ENCODE data around the gene FCRL2. TPM values are rescaled to one million over a fixed set of nuclear protein-coding genes. Genes with fewer than 3 reads are reported as not detected.
"Not testable (repeated sequence)": the region's sequence is repeated elsewhere in the genome, so short reads cannot be mapped to it uniquely, and the experiment has no call there.

Gene FCRL2
- total RNA-seq, 2 donors from 2014 or later, result 0.44 to 3.9 TPM

GRCh38 chr1:157775101-157775870, 1.6 kb downstream of the FCRL2 start:
- H3K4me1 Mint-ChIP-seq, result no peaks in the 10 kb centered on the region
- H3K27ac Mint-ChIP-seq, result no peak overlapping the region
- H3K27me3 Mint-ChIP-seq, result peaks cover 7% of the 10 kb centered on the region
- no peaks in the 10 kb centered on the region for H3K36me3 Mint-ChIP-seq (ENCODE audit: low read depth)
- H3K9me3 ChIP-seq (ENCODE audit: control insufficient read depth, low read length, poor library complexity, severe bottlenecking), result no peaks in the 10 kb centered on the region
- DNase-seq, result no peak
- no peak for ATAC-seq
- H3K4me3 Mint-ChIP-seq, result no peak overlapping the region

GRCh38 chr1:157774412-157774811, 2.5 kb downstream of the FCRL2 start:
- H3K4me1 Mint-ChIP-seq, result no peaks in the 10 kb centered on the region
- H3K9me3 ChIP-seq (ENCODE audit: control insufficient read depth, low read length, poor library complexity, severe bottlenecking), result no peaks in the 10 kb centered on the region
- H3K36me3 Mint-ChIP-seq (ENCODE audit: low read depth), result no peaks in the 10 kb centered on the region
- H3K4me3 Mint-ChIP-seq, result no peak overlapping the region
- H3K27ac Mint-ChIP-seq, result no peak overlapping the region
- DNase-seq (no peak), ATAC-seq (no peak)
- peaks cover 11% of the 10 kb centered on the region for H3K27me3 Mint-ChIP-seq

- Mint-ChIP-seq H3K27me3 (peaks cover 15% of the 10 kb centered on the region), H3K4me3 (peak overlapping the region; percentile 43)
These were observed 3.2 kb downstream of the FCRL2 start for GRCh38 chr1:157773493-157774350.

GRCh38 chr1:157771661-157772425, 5.1 kb downstream of the FCRL2 start:
- ATAC-seq (no peak), DNase-seq (no peak)
- no peaks in the 10 kb centered on the region for H3K4me1 Mint-ChIP-seq
- H3K27ac Mint-ChIP-seq, result no peak overlapping the region
- H3K36me3 Mint-ChIP-seq (ENCODE audit: low read depth), result no peaks in the 10 kb centered on the region
- no peak overlapping the region for H3K4me3 Mint-ChIP-seq
- no peaks in the 10 kb centered on the region for H3K9me3 ChIP-seq (ENCODE audit: control insufficient read depth, low read length, poor library complexity, severe bottlenecking)
- H3K27me3 Mint-ChIP-seq, result peaks cover 24% of the 10 kb centered on the region

More at GRCh38 chr1:157773493-157774350, 3.2 kb downstream of the FCRL2 start:
- ATAC-seq, result peak; percentile 64
- Mint-ChIP-seq H3K36me3 (ENCODE audit: low read depth) (no peaks in the 10 kb centered on the region), H3K4me1 (no peaks in the 10 kb centered on the region), H3K27ac (no peak overlapping the region)
- no peak for DNase-seq
- H3K9me3 ChIP-seq (ENCODE audit: control insufficient read depth, low read length, poor library complexity, severe bottlenecking), result no peaks in the 10 kb centered on the region

GRCh38 chr1:157770442-157771043, 6.4 kb downstream of the FCRL2 start:
- Mint-ChIP-seq H3K4me3 (no peak overlapping the region), H3K27me3 (peaks cover 24% of the 10 kb centered on the region), H3K27ac (no peak overlapping the region), H3K36me3 (ENCODE audit: low read depth) (no peaks in the 10 kb centered on the region), H3K4me1 (no peaks in the 10 kb centered on the region)
- no peaks in the 10 kb centered on the region for H3K9me3 ChIP-seq (ENCODE audit: control insufficient read depth, low read length, poor library complexity, severe bottlenecking)
- no peak for DNase-seq
- no peak for ATAC-seq

- ATAC-seq, result no peak
- Mint-ChIP-seq H3K4me3 (no peak overlapping the region), H3K27me3 (peaks cover 17% of the 10 kb centered on the region), H3K4me1 (no peaks in the 10 kb centered on the region), H3K36me3 (ENCODE audit: low read depth) (no peaks in the 10 kb centered on the region), H3K27ac (no peak overlapping the region)
- no peaks in the 10 kb centered on the region for H3K9me3 ChIP-seq (ENCODE audit: control insufficient read depth, low read length, poor library complexity, severe bottlenecking)
- no peak for DNase-seq
These were observed 10.1 kb downstream of the FCRL2 start for GRCh38 chr1:157766792-157767191.

GRCh38 chr1:157758018-157758417, 18.9 kb downstream of the FCRL2 start:
- Mint-ChIP-seq H3K27ac (no peak overlapping the region), H3K4me3 (no peak overlapping the region), H3K27me3 (peaks cover 5% of the 10 kb centered on the region), H3K36me3 (ENCODE audit: low read depth) (no peaks in the 10 kb centered on the region), H3K4me1 (no peaks in the 10 kb centered on the region)
- ATAC-seq, result no peak
- no peaks in the 10 kb centered on the region for H3K9me3 ChIP-seq (ENCODE audit: control insufficient read depth, low read length, poor library complexity, severe bottlenecking)
- no peak for DNase-seq

- no peaks in the 10 kb centered on the region for H3K4me1 Mint-ChIP-seq
- peaks cover 27% of the 10 kb centered on the region for H3K27me3 Mint-ChIP-seq
- no peaks in the 10 kb centered on the region for H3K36me3 Mint-ChIP-seq (ENCODE audit: low read depth)
- DNase-seq (no peak), ATAC-seq (no peak)
- H3K4me3 Mint-ChIP-seq, result no peak overlapping the region
- no peaks in the 10 kb centered on the region for H3K9me3 ChIP-seq (ENCODE audit: control insufficient read depth, low read length, poor library complexity, severe bottlenecking)
- H3K27ac Mint-ChIP-seq, result no peak overlapping the region
These were observed 23.3 kb downstream of the FCRL2 start for GRCh38 chr1:157753611-157754010.

- H3K27ac Mint-ChIP-seq, result no peak overlapping the region
- no peak for ATAC-seq
- no peaks in the 10 kb centered on the region for H3K9me3 ChIP-seq (ENCODE audit: control insufficient read depth, low read length, poor library complexity, severe bottlenecking)
- H3K4me1 Mint-ChIP-seq, result no peaks in the 10 kb centered on the region
- H3K4me3 Mint-ChIP-seq, result no peak overlapping the region
- no peaks in the 10 kb centered on the region for H3K36me3 Mint-ChIP-seq (ENCODE audit: low read depth)
- peaks cover 39% of the 10 kb centered on the region for H3K27me3 Mint-ChIP-seq
- no peak for DNase-seq
These were observed 25.6 kb downstream of the FCRL2 start for GRCh38 chr1:157751283-157751682.

- H3K9me3 ChIP-seq (ENCODE audit: control insufficient read depth, low read length, poor library complexity, severe bottlenecking), result no peaks in the 10 kb centered on the region
- no peak overlapping the region for H3K4me3 Mint-ChIP-seq
- ATAC-seq (no peak), DNase-seq (no peak)
- peaks cover 37% of the 10 kb centered on the region for H3K27me3 Mint-ChIP-seq
- no peak overlapping the region for H3K27ac Mint-ChIP-seq
- H3K36me3 Mint-ChIP-seq (ENCODE audit: low read depth), result no peaks in the 10 kb centered on the region
- H3K4me1 Mint-ChIP-seq, result no peaks in the 10 kb centered on the region
These were observed 28.6 kb downstream of the FCRL2 start for GRCh38 chr1:157748262-157748817.

GRCh38 chr1:157739229-157739901, 37.6 kb downstream of the FCRL2 start:
- Mint-ChIP-seq H3K36me3 (ENCODE audit: low read depth) (no peaks in the 10 kb centered on the region), H3K4me3 (no peak overlapping the region), H3K27ac (no peak overlapping the region), H3K27me3 (peaks cover 14% of the 10 kb centered on the region), H3K4me1 (no peaks in the 10 kb centered on the region)
- H3K9me3 ChIP-seq (ENCODE audit: control insufficient read depth, low read length, poor library complexity, severe bottlenecking), result no peaks in the 10 kb centered on the region
- ATAC-seq (no peak), DNase-seq (no peak)

- H3K27ac Mint-ChIP-seq; DNase-seq; H3K9me3 ChIP-seq (ENCODE audit: control insufficient read depth, low read length, poor library complexity, severe bottlenecking); H3K4me1 Mint-ChIP-seq; ATAC-seq; H3K27me3 Mint-ChIP-seq; H3K4me3 Mint-ChIP-seq; H3K36me3 Mint-ChIP-seq (ENCODE audit: low read depth): not testable (repeated sequence)
These were observed 40.9 kb downstream of the FCRL2 start for GRCh38 chr1:157735991-157736390.
